GM12864 (cell line): Measurements from ENCODE around the gene DBH.
"Not testable (repeated sequence)": the region's sequence is repeated elsewhere in the genome, so short reads cannot be mapped to it uniquely, and the experiment has no call there.

Experiments
- DNase-seq: peaks from one replicate; pipeline ENCODE4 v3.0.0-alpha.2; 2011; ENCODE audit warnings: low read depth
- H3K4me3 ChIP-seq: 2 replicates; pipeline ENCODE4 v1.5.1; 2011; ENCODE audit warnings: mild to moderate bottlenecking, low read depth, low read length, control low read depth
- TF ChIP-seq, protein P1 (sequence below): IDR thresholded peaks from 2 replicates; pipeline ENCODE4 v1.5.1; 2011; ENCODE audit warnings: low read depth, mild to moderate bottlenecking, moderate library complexity, low read length, control low read depth, inconsistent platforms; ENCODE audit errors: missing control alignments

DBH gene

DNA sequence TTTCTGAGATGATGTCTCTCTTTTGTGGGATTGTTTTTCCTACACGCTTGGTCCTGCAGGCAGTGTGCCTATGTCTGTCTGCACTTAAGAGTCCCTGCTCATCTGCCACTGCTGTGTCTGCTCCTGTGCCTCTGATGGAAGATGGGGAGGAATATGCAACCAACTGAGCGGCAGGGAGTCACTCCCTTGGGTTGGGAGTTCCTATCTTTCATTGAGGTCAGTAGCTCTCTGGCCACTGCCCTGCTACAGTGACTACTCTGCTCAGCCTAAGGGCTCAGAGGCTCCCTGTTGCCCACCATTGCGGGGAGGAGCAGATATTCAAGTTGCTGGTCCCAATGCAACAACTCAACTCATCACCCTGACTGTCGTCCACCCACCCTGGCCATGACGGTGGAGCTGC is 13.6 kb upstream of the DBH start:
- H3K4me3 ChIP-seq: no peak overlapping the region
- TF ChIP-seq, protein P1, sequence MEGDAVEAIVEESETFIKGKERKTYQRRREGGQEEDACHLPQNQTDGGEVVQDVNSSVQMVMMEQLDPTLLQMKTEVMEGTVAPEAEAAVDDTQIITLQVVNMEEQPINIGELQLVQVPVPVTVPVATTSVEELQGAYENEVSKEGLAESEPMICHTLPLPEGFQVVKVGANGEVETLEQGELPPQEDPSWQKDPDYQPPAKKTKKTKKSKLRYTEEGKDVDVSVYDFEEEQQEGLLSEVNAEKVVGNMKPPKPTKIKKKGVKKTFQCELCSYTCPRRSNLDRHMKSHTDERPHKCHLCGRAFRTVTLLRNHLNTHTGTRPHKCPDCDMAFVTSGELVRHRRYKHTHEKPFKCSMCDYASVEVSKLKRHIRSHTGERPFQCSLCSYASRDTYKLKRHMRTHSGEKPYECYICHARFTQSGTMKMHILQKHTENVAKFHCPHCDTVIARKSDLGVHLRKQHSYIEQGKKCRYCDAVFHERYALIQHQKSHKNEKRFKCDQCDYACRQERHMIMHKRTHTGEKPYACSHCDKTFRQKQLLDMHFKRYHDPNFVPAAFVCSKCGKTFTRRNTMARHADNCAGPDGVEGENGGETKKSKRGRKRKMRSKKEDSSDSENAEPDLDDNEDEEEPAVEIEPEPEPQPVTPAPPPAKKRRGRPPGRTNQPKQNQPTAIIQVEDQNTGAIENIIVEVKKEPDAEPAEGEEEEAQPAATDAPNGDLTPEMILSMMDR: no peak
- DNase-seq: no peak

DNA sequence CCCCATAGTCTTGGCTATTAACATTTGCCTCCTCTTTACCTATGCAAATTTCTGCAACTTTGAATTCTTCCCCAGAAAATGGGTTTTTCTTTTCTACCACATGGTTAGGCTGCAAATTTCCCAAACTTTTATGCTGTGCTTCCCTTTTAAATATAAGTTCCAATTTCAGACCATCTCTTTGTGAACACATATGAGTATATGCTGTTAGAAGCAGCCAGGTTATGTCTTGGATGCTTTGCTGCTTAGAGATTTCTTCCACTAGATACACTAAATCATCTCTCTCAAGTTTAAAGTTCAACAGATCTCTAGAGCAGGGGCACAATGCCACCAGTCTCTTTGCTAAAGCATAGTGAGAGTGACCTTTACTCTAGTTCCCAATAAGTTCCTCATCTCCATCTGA is 10.2 kb upstream of the DBH start:
- not testable (repeated sequence) for H3K4me3 ChIP-seq, DNase-seq

- TF ChIP-seq, protein P1: no peak
- no peak overlapping the region for H3K4me3 ChIP-seq
Measured at GRCh38 chr9:133627341-133627740, 8.8 kb upstream of the DBH start.

GRCh38 chr9:133628766-133629165 is 7.4 kb upstream of the DBH start:
- H3K4me3 ChIP-seq: no peak overlapping the region
- no peak for DNase-seq
- TF ChIP-seq, protein P1: no peak

More at GRCh38 chr9:133627341-133627740, 8.8 kb upstream of the DBH start:
- DNase-seq: no peak

DNA sequence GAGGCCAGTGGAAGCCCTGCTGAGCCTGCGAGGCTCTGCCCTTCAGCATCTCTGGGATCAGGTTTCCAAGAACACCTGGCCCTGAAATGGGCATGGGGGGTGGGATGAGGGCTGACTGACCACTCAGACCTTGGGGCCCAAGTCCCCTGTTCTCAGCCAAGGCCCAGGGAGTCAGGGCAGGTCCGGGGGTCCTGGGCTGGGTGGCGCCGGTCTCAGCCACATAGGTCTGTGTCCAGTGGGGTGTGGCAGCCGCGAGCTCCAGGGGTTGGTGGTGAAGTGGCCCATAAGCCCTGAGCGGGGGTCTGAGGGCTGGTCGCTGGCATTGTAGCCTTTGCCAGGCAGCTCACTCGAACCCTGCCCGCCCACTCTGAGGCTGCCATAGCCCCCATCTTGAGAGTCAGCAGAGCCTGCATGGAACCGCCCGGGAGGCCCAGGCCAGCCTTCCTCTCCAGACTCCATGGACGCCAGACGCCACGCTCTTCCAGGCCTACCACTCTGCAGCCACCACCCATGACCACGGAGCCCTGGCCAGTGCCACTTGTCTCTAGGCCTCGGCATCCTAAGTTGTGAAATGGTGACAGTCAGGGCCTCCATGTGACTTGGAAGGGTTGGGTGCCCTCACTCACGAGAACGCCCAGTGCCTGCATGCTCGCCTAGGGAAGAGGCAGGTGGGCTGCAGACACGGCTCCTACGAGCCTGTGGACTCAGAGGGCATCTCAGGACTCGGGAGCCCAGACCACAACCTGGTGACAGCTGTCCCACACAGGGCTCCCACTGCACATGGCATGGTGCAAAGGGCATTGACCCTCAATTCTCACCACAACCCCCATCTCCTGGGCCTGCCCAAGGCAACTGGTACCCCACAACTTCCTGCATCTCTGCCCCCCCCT is 6.7 kb upstream of the DBH start:
- no peak for DNase-seq
- TF ChIP-seq, protein P1: no peak
- no peak overlapping the region for H3K4me3 ChIP-seq

DNA sequence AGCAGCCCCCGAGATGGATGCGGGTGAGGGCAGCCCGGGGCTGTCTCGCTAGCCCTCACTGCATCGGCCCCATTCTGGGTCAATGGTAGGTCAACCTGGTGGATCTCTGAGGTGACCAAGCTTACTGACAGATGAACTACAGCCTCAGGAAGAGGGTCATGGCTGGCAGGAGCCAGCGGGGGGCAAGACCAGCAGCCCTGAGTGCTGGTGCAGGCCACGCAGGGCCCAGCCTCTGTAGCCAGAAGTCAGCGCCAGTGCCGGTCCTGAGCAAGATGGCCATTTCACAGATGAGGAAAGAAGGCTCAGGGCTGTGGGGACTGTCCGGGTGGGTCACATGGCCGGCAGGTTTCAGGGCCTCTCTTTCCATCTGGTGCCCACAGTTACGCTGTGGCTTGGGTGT is 5.1 kb upstream of the DBH start:
- TF ChIP-seq, protein P1: no peak
- H3K4me3 ChIP-seq: no peak overlapping the region
- DNase-seq: no peak

DNA sequence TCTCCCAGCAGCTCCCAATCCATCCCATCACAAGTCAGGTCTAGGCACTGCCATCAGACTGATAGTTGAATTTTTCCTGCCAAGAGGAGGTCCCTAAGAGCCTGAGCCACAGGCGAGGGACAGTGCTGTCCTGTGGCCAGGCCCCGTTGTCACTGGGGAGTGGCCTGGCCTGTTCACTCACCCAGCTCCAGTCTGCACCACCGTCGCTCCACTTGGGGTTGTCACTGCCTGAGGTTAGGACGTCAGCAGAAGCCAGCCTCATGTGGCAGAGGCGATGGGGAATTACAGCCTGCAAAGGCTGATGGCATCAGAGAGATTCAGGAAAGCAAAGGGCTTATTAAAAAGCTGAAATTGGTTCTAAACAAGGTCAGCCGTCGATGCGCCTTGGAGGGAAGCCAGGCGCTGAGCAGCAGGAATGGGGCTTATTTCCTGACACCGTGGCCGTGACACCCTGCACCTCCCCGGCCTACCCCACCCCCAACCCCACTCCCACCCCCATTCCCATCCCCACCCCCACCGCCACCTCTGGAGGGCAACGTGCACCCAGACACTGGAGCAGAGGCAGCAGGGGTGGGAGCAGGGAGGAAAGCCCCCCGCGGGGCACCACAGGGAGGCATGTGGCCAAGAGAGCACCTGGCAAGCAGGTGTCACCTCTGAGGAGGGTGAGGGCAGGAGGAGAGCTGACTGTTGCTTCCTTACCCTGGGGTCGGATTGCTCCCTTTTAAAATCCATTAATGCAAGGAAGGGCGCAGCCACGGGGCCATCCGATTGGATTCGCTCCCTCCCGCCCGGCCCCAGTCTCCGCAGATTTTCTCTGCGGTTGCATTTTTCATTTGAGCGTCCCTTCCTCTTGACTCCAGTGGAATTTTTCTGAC is 3.1 kb upstream of the DBH start:
- TF ChIP-seq, protein P1: no peak
- no peak for DNase-seq
- no peak overlapping the region for H3K4me3 ChIP-seq
